LNCAP (cell line): ENCODE measurements around the gene NLRP9.

Experiments
- TF ChIP-seq, protein P1 (sequence below): fragments of 450-650 bp; IDR thresholded peaks from 2 replicates; pipeline ENCODE4 v1.5.1; 2017; ENCODE audit warnings: mild to moderate bottlenecking

Gene NLRP9

GRCh38 chr19:55688422-55689218 lies 49.6 kb downstream of the NLRP9 start:
- TF ChIP-seq, protein P1, sequence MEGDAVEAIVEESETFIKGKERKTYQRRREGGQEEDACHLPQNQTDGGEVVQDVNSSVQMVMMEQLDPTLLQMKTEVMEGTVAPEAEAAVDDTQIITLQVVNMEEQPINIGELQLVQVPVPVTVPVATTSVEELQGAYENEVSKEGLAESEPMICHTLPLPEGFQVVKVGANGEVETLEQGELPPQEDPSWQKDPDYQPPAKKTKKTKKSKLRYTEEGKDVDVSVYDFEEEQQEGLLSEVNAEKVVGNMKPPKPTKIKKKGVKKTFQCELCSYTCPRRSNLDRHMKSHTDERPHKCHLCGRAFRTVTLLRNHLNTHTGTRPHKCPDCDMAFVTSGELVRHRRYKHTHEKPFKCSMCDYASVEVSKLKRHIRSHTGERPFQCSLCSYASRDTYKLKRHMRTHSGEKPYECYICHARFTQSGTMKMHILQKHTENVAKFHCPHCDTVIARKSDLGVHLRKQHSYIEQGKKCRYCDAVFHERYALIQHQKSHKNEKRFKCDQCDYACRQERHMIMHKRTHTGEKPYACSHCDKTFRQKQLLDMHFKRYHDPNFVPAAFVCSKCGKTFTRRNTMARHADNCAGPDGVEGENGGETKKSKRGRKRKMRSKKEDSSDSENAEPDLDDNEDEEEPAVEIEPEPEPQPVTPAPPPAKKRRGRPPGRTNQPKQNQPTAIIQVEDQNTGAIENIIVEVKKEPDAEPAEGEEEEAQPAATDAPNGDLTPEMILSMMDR: no peak

DNA sequence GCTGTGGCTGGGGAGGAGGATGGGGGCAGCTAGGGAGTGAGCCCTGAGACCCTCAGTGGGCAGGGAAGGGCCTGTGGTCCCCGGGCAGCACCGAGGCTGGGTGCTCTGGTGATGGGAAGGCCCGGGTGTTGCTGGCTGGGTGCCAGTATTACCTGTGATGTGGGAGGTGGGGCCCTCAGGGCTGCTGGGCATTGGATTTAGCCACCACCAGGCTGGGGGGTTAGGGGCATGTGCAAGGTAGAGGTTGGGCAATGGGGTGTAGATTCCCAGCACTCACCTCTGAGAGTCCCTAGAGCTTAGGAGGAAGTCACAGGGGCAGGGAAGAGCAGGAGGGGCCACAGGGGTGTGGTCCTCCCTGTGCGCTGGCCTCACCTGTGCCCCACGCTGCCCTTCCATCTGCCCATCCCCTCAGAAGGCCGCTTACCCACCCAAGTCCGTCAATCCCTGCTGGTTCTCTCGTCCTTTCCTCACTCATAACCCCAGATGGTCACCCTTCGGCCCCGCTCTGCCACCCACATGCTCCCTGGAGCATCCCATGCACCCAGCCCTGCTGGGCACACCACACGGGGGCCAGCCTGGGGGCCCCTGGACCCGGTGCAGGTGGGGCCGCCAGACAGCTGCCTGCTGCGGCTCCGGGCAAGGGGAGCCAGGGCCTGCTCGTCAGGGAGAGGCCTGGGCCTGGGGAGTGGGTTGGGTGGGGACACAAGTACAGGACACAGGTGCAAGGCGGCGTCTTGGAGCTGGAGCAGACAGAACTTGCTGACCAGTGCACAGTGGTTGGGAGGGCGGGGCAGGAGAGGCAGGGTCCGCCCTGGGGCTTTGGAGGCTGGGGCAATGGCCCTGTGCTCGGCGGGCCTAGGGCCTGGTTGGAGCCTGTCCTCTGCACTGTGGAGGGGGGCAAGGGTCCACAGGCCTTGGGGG lies 50.7 kb downstream of the NLRP9 start:
- TF ChIP-seq, protein P1: no peak

DNA sequence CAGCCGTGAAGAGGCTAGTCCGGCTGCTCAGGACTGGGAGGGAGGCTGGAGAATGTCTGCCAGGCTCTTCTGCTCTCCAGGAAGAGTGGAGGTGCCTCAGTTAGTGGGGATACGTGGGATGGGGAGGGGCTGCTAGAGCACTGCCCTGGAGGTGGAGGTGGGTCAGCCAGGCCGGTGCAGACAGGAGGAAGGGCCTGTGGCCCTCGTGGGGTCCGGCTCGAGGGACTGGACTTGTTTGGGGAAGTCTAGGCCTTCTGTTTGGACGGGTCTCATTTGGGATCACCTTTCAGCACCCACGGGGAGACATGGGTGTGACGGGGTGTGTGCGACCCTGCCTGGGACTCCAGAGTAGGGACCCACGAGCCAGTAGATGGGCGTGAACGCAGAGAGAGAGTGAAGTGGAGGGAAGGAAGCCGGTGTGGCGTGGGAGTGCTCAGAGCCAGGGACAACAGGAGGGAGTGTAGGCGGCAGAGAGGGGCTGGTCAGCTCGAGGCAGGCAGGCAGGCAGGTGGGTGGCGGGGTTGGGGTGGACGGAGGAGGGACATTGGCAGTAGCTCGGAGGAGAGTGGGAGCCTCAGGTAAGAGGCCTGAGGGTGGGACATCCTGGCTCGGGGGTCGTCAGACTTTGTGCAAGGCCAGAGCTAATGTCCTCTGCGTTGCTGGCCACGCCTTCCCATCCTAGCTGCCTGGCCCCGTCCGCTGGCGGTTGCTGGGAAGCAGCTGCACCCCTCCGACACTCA lies 51.7 kb downstream of the NLRP9 start:
- TF ChIP-seq, protein P1: no peak

- TF ChIP-seq, protein P1: no peak
Observed at GRCh38 chr19:55685776-55686175, 52.4 kb downstream of the NLRP9 start.

DNA sequence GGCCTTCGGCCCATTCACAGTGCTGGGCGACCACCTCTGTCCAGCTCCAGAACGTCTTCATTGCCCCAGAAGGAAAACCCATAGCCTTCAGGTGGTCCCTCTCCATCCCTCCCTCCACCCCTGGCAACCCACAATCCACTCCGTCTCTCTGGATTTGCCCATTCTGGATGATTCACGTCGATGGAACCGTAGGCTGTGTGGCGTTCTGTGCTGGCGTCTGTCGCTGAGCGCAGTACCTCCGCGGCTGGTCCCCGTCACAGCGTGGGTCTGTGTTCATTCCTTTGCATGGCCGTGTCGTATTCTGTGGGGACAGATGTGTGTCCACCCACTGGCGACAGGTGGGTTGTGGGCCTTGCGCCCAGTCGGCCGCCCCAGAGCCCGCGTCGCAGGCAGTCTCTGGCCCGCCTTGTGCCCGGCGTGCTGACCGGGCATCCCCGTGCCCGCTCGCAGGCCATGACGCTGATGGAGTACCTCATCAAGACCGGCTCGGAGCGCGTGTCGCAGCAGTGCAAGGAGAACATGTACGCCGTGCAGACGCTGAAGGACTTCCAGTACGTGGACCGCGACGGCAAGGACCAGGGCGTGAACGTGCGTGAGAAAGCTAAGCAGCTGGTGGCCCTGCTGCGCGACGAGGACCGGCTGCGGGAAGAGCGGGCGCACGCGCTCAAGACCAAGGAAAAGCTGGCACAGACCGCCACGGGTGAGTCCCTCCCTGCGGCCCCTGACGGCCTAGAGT lies 53.1 kb downstream of the NLRP9 start:
- TF ChIP-seq, protein P1: no peak

DNA sequence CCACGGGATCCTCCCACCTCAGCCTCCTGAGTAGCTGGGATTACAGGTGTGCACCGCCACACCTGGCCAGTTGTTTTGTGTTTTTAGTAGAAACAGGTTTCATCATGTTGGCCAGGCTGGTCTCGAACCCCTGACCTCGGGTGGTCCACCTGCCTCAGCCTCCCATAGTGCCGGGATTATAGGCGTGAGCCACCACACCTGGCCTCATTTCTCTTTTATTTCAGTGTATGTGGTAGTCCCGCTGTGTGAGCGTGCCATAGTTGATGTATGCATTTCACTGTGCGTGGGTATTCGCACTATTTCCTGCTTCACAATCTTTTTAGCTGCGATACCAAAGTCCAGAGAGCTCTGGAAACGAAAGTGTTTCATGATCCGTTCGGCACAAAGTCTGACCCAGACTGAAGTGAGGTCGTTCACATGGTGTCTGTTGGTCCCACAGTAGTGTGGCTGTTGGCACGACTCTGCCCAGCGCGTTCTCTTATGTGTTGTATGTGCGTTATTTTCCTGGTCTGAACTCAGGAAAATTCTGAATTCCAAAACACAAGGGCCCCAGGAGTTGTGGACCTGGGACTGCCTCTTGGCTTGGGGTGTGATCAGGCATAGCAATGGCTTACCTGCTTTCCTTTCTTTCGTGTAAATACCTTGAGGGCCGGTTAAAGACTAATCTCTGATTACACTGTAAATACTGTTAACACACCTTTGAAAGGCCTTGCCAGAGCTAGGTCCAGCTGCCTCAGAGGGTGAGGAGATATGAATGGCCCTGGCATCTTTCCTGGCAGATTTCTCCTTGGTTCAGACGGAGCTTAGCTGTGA lies 54.5 kb downstream of the NLRP9 start:
- TF ChIP-seq, protein P1: no peak
